Smooth muscle cell (in vitro differentiated cells): ENCODE results near the gene MAGI2. TPM values are rescaled to one million over a fixed set of nuclear protein-coding genes. Genes with fewer than 3 reads are reported as not detected.

Experiments used
- DNase-seq: peaks from one replicate; lab custom pipeline; 2025; ENCODE audit not compliant: unreplicated experiment; lab: John Stamatoyannopoulos, UW
- H2AFZ ChIP-seq: fragments of 200-600 bp; sonication (generic); 2 replicates; pipeline ENCODE4 v1.6.0; 2016; ENCODE audit warnings: antibody characterized with exemption, low read depth, mild to moderate bottlenecking
- H3F3A ChIP-seq: fragments of 200-600 bp; sonication (generic); 2 replicates; pipeline ENCODE4 v1.6.0; 2017; ENCODE audit warnings: antibody characterized with exemption, low read depth
- H3K27ac ChIP-seq: fragments of 200-600 bp; sonication (generic); 2 replicates; pipeline ENCODE4 v1.5.1; 2016; ENCODE audit warnings: low read depth, mild to moderate bottlenecking
- H3K27me3 ChIP-seq: fragments of 200-600 bp; sonication (generic); 2 replicates; pipeline ENCODE4 v1.6.1; 2016; ENCODE audit warnings: low read depth, mild to moderate bottlenecking
- H3K36me3 ChIP-seq: fragments of 200-600 bp; sonication (generic); 2 replicates; pipeline ENCODE4 v1.5.1; 2016; ENCODE audit warnings: low read depth
- H3K4me1 ChIP-seq: fragments of 200-600 bp; sonication (generic); 2 replicates; pipeline ENCODE4 v1.5.1; 2016; ENCODE audit warnings: low read depth
- H3K4me2 ChIP-seq: fragments of 200-600 bp; sonication (generic); 2 replicates; pipeline ENCODE4 v1.6.0; 2016; ENCODE audit warnings: mild to moderate bottlenecking
- H3K4me3 ChIP-seq: fragments of 200-600 bp; sonication (generic); 2 replicates; pipeline ENCODE4 v1.5.1; 2016; ENCODE audit warnings: mild to moderate bottlenecking
- H3K79me2 ChIP-seq: fragments of 200-600 bp; sonication (generic); 2 replicates; pipeline ENCODE4 v1.6.0; 2016; ENCODE audit warnings: low read depth, mild to moderate bottlenecking
- H3K9ac ChIP-seq: fragments of 200-600 bp; sonication (generic); 2 replicates; pipeline ENCODE4 v1.6.0; 2016; ENCODE audit warnings: low read depth
- H3K9me3 ChIP-seq: fragments of 200-600 bp; sonication (generic); replicated peaks from 2 replicates; pipeline ENCODE4 v1.5.1; 2016; ENCODE audit warnings: low read depth
- H4K20me1 ChIP-seq: fragments of 200-600 bp; sonication (generic); 2 replicates; pipeline ENCODE4 v1.6.0; 2016; ENCODE audit warnings: low read depth
- WGBS: methylation state at CpG from one replicate; pipeline ENCODE4 v1.1.7; 2016; ENCODE audit warnings: low lambda C conversion rate; 5-methylcytosine and 5-hydroxymethylcytosine counted together
- polyA plus RNA-seq: library from polyadenylated mRNA; unstranded; fragments of >200 nt; fragmentation: Nextera tagmentation; extraction: Ambion mirVana; gene quantifications from 2 replicates; pipeline ENCODE4 v1.2.1, GENCODE V29; 2016
- total RNA-seq: library from RNA; depleted of rRNA; stranded (reverse); fragments of >200 nt; gene quantifications from 2 replicates; pipeline ENCODE4 v1.2.3, GENCODE V29; 2014
- TF ChIP-seq, protein P1 (sequence below): fragments of 200-600 bp; sonication (generic); IDR thresholded peaks from 2 replicates; pipeline ENCODE4 v1.5.1; 2017; ENCODE audit warnings: borderline replicate concordance, mild to moderate bottlenecking, antibody characterized with exemption; ENCODE audit not compliant: insufficient read depth, poor library complexity, severe bottlenecking

The MAGI2 gene
- total and polyA plus RNA-seq, 2 experiments from 2014 or later: 3.4 to 10.7 TPM

DNA sequence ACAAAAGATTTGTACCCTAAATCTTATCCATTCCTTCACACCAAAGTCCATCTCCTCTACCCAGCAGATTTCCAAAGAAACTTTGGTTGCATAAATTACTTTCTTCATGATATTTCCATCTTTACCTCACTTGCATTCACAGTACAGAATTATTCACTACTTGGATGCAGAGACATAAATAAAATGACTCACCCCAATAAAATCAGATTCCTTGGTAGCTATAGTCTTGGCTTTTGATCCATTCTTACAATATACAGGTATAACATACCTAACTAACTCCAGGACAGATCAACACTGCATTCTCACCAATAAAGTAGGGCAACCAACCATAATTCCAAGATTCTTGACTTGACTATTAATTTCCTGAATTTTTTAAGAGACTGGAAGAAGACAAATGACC, 815.1 kb downstream of the MAGI2 start:
- DNase-seq: no peak
- no peak overlapping the region for H3K27ac ChIP-seq
- TF ChIP-seq, protein P1, sequence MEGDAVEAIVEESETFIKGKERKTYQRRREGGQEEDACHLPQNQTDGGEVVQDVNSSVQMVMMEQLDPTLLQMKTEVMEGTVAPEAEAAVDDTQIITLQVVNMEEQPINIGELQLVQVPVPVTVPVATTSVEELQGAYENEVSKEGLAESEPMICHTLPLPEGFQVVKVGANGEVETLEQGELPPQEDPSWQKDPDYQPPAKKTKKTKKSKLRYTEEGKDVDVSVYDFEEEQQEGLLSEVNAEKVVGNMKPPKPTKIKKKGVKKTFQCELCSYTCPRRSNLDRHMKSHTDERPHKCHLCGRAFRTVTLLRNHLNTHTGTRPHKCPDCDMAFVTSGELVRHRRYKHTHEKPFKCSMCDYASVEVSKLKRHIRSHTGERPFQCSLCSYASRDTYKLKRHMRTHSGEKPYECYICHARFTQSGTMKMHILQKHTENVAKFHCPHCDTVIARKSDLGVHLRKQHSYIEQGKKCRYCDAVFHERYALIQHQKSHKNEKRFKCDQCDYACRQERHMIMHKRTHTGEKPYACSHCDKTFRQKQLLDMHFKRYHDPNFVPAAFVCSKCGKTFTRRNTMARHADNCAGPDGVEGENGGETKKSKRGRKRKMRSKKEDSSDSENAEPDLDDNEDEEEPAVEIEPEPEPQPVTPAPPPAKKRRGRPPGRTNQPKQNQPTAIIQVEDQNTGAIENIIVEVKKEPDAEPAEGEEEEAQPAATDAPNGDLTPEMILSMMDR: no peak
- H3K9ac ChIP-seq: no peak overlapping the region
- no peaks in the 10 kb centered on the region for H3K4me1 ChIP-seq
- H3K4me3 ChIP-seq: no peak overlapping the region
- H3K36me3 ChIP-seq: no peaks in the 10 kb centered on the region
- H3K27me3 ChIP-seq: no peaks in the 10 kb centered on the region
- H3K9me3 ChIP-seq: no peaks in the 10 kb centered on the region
- no peak overlapping the region for H3K4me2 ChIP-seq
- no peak overlapping the region for H2AFZ ChIP-seq
- no peaks in the 10 kb centered on the region for H3K79me2 ChIP-seq
- H3F3A ChIP-seq: no peaks in the 10 kb centered on the region
- H4K20me1 ChIP-seq: no peaks in the 10 kb centered on the region

DNA sequence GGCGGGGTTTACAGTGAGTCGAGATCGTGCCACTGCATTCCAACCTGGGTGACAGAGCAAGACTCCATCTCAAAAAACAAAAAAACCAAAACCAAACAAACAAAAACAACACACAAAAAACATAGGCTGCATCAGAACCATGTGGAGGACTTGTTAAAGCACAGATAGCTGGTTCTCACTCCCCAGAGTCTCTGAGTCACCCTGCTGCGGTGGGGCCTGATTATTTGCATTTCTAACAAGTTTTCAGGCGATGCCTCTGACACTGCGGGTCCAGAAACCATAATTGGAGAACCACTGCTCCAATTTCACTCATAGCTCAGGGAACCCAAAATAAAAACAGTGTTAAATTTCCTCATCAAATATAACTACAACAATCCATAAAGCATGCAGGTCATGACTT, 816.7 kb downstream of the MAGI2 start:
- Histone ChIP-seq H3K4me2 (no peak overlapping the region), H3K9ac (no peak overlapping the region), H4K20me1 (no peaks in the 10 kb centered on the region), H3K4me3 (no peak overlapping the region), H3F3A (no peaks in the 10 kb centered on the region), H3K79me2 (no peaks in the 10 kb centered on the region), H3K9me3 (no peaks in the 10 kb centered on the region), H3K36me3 (no peaks in the 10 kb centered on the region), H3K27me3 (no peaks in the 10 kb centered on the region), H3K27ac (no peak overlapping the region), H2AFZ (no peak overlapping the region), H3K4me1 (no peaks in the 10 kb centered on the region)
- TF ChIP-seq, protein P1: no peak
- 86% methylated on average over 6 of the region's 6 CpGs for WGBS
- DNase-seq: no peak

DNA sequence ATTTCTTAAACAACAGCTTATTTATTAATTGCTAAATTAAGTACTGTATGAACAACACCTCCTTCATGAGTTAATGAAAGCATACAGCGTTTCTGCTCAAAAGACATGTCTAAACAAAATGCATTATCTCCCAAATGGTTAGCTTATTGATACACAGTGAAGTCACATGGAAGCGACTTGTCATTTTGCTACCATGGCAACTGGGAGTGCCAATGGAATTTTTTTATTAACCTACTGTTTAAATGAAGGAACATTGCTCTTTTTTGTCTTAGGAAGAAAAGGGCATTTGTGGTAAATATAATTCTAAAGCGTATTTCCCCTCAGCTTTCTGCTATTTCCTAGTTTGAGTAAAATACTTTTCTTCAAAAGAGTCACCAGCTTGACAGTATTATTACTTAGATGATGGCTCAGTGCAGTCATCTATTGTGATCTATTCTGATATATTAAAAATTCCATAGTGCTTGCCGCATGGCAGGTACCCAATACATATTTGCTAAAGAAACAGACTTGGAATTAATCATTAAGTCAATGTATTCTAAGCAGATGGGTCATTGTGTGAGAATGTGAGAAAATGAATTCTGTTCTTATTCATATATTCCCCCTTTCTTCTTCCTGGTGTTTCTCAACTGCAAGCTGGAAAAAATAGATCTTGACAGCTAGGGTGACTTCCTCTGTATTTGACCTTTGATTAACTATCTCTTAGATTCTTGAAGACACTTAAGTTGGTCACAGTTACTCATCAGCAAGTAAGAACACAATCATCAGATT, 818.3 kb downstream of the MAGI2 start:
- no peaks in the 10 kb centered on the region for H3K9me3 ChIP-seq
- no peak overlapping the region for H3K9ac ChIP-seq
- H3F3A ChIP-seq: no peaks in the 10 kb centered on the region
- no peak overlapping the region for H3K4me2 ChIP-seq
- H3K27me3 ChIP-seq: no peaks in the 10 kb centered on the region
- TF ChIP-seq, protein P1: no peak
- H4K20me1 ChIP-seq: no peaks in the 10 kb centered on the region
- no peaks in the 10 kb centered on the region for H3K79me2 ChIP-seq
- H3K4me1 ChIP-seq: no peaks in the 10 kb centered on the region
- H3K36me3 ChIP-seq: no peaks in the 10 kb centered on the region
- WGBS: 94% methylated on average over 4 of the region's 4 CpGs
- H3K27ac ChIP-seq: no peak overlapping the region
- no peak overlapping the region for H3K4me3 ChIP-seq
- no peak for DNase-seq
- no peak overlapping the region for H2AFZ ChIP-seq

DNA sequence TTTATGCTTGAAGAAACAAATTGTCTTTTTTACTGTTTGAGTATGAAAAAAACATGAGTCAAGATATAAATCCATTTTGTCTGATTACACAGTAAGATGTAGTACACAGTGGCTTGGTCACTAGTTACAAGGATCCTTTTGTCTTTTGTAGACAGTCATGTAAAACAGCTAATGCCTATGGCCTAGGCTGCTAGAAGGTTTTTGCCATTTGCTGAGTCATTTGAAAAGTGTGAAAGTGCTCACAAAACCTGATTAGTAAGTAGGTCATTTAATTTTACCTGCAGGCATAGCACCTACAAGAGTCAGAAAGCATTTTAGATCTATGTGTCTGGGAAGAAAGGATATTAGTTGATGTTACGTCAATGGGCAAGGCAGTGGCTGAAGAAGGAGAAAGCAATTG, 819.4 kb downstream of the MAGI2 start:
- TF ChIP-seq, protein P1: no peak
- Histone ChIP-seq H3F3A (no peaks in the 10 kb centered on the region), H4K20me1 (no peaks in the 10 kb centered on the region), H3K79me2 (no peaks in the 10 kb centered on the region), H3K4me1 (no peaks in the 10 kb centered on the region), H3K9me3 (no peaks in the 10 kb centered on the region), H3K4me3 (no peak overlapping the region), H3K36me3 (no peaks in the 10 kb centered on the region), H2AFZ (no peak overlapping the region), H3K9ac (no peak overlapping the region), H3K27ac (no peak overlapping the region), H3K27me3 (no peaks in the 10 kb centered on the region), H3K4me2 (no peak overlapping the region)
- 67% methylated on average over 1 of the region's 1 CpG for WGBS
- no peak for DNase-seq
